ENCODE data around the gene SERPINA6.
"Not testable (repeated sequence)": the region's sequence is repeated elsewhere in the genome, so short reads cannot be mapped to it uniquely, and the experiment has no call there.

Gene SERPINA6

DNA sequence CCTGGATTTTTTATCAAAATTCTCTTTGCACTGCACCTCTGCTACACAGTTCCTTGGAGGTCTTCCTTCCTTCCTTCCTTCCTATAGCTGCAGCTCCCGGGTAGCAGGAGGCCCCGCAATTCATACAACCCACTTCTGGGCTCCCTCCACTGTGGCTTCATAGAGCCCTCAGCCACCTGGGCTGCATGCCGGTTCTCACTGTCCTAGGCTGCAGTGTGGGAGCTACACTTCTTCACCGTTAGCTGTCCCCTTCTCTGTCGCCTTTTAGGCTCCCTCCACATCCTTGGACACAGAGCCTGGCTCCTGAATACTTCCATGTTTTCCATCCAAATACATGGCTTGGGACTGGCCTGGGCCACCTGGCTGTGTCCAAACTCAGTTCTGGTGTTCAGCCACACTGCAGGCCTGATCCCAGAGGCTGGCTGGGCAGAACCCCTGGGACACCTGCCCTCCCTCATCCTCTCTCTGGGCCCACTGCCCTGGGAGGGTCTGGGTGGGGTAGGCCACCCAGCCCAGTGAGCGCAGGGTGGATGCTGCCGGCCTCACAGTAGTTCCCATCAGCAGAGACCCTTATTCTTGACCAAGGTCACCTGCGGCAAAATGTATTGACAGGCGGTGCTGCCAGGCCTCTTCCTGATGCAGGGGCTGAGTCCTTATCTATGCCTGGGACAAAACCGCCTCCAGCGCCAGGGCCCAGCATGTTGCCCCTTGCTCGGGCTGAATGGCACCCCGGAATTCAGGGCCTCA lies 31.8 kb downstream of the SERPINA6 start:
- no peak for DNase-seq

DNA sequence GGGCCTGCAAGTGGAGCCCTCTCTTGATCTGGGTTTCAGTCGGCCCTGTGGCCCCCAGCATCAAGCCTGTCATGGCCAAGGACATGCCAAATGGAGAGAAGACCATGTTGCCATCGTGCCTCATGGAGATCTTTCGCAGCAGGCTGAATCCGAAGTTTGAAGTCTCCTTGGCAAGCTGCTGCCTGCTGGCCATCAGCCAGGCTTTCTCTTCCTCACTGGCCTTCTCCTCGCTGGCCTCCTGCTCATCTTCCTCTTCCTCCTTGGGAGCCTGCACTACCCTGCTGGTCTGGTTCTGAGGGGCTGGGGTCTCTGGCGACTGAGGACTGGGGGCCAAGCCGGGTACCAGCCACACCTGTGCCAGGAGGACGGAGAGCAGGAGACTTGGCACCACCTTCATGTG lies 32.9 kb downstream of the SERPINA6 start:
- DNase-seq: no peak

DNA sequence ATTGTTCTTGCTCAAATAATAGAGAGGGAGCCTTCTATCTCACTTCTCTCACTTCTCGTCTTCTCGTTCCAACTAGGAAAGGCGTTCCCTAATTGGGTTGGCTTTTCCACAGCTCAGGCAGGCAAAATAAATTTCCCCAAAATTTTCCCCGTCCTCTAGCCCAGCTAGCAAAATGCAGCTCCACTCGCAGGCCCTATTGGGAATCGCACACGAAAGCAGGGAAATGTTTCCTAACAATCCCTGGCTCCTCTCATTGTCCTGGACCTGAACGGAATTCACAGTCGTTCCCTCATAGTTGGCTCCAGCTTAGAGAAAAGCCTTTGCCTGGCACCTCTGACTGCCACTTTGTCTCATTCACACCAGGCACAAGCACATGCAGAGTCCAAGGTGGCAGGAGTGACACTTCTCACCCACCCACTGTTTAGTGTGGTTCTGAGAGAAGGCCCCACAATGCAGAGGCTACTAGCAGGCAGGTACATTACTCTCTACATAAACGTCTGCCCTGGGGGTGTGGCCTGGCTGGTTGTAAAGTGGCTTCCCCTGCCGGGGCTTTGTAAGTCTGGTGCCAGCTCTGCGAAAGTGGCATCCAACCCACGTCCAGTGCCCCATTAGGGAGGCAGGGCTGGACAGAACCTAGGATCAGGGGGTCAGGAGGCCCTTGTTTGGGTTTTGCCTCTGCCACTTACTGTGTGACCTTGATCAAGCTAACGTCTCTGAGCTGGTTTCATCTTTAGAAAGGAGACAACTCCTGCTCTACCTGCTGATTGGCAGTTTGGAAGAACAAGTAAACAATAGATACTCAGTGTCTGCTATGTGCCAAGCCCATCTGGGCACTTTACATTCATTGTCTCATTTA lies 34.3 kb downstream of the SERPINA6 start:
- no peak for DNase-seq

DNA sequence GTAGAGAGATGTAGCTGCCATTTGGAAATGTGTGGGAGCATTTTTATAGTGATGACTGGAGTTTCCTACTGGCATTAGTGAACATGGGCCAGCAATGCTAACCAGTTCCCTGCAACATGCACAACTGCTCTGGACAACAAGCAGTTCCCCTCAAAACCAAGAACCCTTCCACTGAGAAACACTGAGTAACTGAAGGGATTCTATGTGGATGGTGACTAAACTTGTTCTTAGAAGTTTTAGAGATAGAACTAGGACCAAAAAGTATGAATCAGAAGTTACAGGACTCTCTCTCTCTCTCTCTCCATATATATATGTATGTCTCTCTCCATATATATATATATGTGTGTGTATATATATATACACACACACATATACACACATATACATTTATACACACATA lies 38.0 kb downstream of the SERPINA6 start:
- no peak for DNase-seq

DNA sequence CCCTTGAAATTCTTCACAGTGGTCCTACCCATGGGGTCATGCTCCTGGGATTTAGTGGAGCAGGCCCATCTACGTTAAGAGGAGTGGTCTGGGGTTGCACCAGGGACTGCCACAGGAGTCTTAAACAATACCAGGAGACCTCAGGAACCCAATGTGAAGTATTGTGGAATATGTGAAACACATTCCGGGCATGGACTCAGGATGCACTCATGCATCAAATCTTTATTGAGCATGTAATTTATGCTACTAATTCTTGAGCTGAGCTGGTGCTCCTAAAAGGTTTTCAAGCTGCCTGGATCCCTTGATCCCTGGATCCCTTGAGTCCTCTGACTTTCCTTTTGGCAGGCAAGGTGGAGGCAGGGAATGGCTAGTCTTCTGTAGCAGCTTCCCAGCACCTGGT lies 38.9 kb downstream of the SERPINA6 start:
- no peak for DNase-seq

DNA sequence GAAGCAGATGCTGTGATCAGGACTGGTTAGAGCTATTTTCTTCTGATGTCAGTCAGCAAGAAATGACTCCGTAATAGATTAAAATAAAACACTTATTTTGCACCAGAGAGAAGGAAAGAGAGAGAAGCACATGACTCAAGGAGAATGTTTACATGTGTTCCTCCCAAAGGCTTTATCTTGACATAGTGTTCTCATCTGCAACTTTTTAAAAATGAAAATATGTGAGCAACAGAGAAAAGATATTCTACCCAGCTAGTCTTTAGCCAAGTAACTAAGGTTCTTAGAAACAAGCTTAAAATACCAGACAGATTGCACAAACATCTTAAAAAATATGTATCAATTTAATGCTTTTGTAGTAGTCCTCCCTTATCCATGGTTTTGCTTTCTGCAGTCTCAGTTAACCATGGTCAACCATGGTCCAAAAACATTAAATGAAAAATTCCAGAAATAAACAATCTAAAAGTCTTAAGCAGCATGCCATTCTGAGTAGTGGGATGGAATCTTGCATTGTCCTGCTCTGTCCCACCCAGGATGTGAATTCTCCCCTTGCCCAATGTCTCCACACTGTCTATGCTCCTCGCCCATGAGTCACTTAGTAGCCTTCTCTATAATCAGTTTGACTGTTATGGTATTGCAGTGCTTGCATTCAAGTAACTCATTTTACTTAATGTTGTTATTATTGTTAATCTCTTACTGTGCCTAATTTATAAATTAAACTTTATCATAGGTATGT lies 40.0 kb downstream of the SERPINA6 start:
- DNase-seq: no peak

DNA sequence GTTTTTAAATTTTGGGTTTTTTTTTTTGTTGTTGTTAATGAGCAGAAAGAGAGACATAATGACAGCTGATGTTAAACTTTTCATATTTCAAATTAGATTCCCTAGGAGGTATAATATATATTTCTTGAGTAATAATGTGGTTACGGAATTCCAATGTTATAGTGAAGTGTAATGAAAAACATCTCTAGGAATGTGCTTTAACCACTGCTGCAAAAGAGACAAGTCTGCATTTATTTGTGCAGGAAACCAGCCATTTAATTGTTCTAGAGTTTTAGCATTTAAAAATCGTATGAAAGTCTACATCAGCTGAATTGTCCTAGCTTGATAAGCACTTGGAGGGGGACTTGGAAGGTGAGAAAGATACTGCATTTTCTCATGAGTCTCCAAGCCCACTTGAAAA lies 44.4 kb downstream of the SERPINA6 start:
- DNase-seq: no peak

DNA sequence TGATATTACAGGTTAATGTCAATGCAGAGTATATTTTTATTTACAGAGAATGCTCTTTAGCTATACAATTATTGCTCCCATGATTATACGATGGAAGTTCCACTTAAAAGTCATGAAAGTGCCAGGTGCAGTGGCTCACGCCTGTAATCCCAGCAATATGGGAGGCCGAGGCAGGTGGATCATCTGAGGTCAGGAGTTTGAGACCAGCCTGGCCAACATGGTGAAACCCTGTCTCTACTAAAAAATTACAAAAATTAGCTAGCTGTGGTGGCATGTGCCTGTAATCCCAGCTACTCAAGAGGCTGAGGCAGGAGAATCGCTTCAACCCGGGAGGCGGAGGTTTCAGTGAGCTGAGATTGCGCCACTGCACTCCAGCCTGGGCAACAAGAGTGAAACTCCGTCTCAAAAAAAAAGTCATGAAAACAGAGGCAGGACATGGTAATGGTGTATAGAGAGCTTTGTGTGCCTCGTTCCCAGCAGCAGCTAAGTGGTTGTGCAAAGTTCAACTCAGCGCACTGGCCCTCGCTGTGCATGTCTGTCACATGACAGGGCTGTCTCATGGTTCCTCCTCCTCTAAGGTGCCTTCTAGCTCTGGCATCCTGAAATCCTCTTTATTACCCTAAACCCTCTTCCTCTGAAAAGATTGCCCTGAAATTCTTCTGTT lies 46.1 kb downstream of the SERPINA6 start:
- DNase-seq: not testable (repeated sequence)

DNA sequence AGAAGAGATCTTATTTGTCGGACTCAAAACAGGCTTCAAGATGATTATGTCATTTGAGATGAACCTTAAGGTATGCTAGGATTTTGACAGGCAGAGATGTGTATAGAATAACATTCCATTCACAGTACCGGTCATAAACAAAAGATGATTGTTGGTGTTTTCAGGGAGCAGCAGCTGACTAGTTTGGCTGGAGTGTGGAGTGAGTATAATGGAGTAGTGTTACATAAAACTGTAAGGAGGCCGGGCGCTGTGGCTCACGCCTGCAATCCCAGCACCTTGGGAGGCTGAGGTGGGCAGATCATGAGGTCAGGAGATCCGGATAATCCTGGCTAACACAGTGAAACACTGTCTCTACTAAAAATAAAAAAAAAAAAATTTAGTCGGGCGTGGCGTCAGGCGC lies 54.0 kb downstream of the SERPINA6 start:
- no peak for DNase-seq

DNA sequence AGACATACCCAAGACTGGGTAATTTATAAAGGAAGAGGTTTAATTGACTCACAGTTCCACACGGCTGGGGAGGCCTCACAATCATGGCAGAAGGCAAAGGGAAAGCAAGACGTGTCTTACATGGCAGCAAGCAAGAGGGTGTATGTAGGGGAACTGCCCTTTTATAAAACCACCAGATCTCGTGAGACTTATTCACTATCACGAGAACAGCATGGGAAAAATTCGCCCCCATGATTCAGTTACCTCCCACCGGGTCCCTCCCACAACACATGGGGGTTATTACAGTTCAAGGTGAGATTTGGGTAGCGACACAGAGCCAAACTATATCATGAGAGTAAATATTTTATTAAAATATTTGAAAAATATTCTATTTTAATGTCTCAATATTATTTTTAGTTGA lies 54.6 kb downstream of the SERPINA6 start:
- not testable (repeated sequence) for DNase-seq

DNA sequence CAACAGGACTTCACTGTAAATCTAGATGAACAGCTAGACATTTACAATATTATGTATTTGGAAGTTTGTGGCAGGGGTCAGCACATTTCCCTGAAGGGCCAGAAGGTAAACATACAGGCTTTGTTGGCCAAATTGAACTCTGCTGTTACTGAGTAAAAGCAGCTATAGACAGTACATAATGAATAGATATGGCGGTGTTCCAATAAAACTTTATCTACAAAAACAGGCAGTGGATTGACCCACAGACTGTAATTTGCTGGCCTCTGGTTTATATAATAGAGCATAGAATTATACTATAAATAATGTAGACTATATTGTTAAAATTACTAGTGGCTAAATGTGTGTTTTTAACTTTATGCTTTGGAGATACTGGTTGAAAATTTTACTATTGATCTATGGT lies 55.8 kb downstream of the SERPINA6 start:
- no peak for DNase-seq

DNA sequence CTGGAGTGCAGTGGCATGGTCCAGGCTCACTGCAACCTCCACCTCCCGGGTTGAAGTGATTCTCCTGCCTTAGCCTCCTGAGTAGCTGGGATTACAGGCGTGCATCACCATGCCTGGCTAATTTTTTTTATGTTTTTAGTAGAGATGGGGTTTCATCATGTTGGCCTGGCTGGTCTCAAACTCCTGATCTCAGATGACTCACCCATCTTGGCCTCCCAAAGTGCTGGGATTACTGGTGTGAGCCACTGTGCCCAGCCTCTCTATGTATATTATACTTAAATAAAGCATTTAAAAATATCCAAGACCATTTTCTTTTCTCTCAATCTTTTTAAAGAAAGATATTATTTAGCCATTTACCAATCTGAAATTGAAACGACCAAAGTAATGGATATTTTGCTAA lies 58.9 kb downstream of the SERPINA6 start:
- not testable (repeated sequence) for DNase-seq

All from activated T-cell treated with anti-CD3 and anti-CD28 coated beads, Interleukin-2, amount 50 U/mL, for 1 hour (primary cell).